GM18870 (cell line): ENCODE data around the gene APP.

Experiments
- ATAC-seq: cut with Tn5 transposase; IDR thresholded peaks from one replicate; pipeline ENCODE4 v1.9.1; 2021; ENCODE audit warnings: moderate library complexity; ENCODE audit not compliant: unreplicated experiment

Gene APP

GRCh38 chr21:26130249-26130881 is 40.2 kb downstream of the APP start:
- ATAC-seq = no peak

- ATAC-seq = no peak
Measured at GRCh38 chr21:26127918-26128317, 42.7 kb downstream of the APP start.

- ATAC-seq = no peak
Measured at GRCh38 chr21:26127073-26127814, 43.3 kb downstream of the APP start.

GRCh38 chr21:26126168-26126553 is 44.4 kb downstream of the APP start:
- ATAC-seq = no peak

- no peak for ATAC-seq
Measured at GRCh38 chr21:26125433-26126167, 45.0 kb downstream of the APP start.

- no peak for ATAC-seq
Measured at GRCh38 chr21:26124896-26125295, 45.7 kb downstream of the APP start.

GRCh38 chr21:26124421-26124833 is 46.1 kb downstream of the APP start:
- ATAC-seq = no peak

- ATAC-seq = no peak
Measured at GRCh38 chr21:26123012-26123411, 47.6 kb downstream of the APP start.

- ATAC-seq = no peak
Measured at GRCh38 chr21:26120828-26121227, 49.7 kb downstream of the APP start.

- ATAC-seq = no peak
Measured at GRCh38 chr21:26119906-26120305, 50.7 kb downstream of the APP start.

- no peak for ATAC-seq
Measured at GRCh38 chr21:26118938-26119540, 51.5 kb downstream of the APP start.

- ATAC-seq = no peak
Measured at GRCh38 chr21:26117972-26118367, 52.6 kb downstream of the APP start.

- no peak for ATAC-seq
Measured at GRCh38 chr21:26117324-26117971, 53.1 kb downstream of the APP start.

- ATAC-seq = no peak
Measured at GRCh38 chr21:26116456-26117011, 54.0 kb downstream of the APP start.

- ATAC-seq = no peak
Measured at GRCh38 chr21:26115899-26116298, 54.7 kb downstream of the APP start.

GRCh38 chr21:26115305-26115704 is 55.3 kb downstream of the APP start:
- ATAC-seq = no peak

GRCh38 chr21:26112975-26113374 is 57.6 kb downstream of the APP start:
- ATAC-seq = no peak

- no peak for ATAC-seq
Measured at GRCh38 chr21:26112127-26112742, 58.3 kb downstream of the APP start.

GRCh38 chr21:26110715-26111114 is 59.9 kb downstream of the APP start:
- ATAC-seq = no peak

- no peak for ATAC-seq
Measured at GRCh38 chr21:26107429-26107828, 63.1 kb downstream of the APP start.
